ENCODE data around the gene FOXC1.

Gene FOXC1

DNA sequence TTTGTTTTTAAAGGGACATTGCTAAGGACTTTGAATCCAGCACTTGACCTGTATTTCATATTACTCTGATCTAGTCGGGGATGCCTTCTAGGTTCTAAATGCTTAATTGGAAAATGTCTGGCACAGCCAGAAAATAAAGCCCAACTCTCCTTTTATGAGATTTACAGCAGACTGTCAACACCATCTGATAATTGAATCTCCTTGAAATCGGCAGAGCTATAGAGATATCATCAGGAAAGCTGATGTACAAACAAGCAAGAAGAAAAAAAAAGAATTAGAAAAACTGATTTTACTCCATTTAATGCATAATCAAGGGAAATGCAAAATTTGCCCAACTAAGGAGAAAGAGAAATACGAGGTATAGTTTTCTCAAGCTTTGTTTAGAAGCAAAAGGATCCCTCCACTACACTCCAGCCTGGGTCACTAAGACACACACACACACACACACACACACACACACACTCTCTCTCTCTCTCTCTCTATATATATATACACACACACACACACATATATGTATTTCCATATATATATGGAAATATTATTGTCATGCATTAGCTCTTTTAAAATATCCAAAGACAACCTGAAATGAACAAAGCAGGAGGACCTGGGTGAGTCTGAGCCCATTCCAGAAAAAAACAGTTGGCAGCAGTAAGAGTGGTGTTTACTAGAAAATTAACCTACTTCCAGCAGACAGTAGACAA lies 9.5 kb upstream of the FOXC1 start:
- no peak for DNase-seq (ENCODE audit: low spot score)

DNA sequence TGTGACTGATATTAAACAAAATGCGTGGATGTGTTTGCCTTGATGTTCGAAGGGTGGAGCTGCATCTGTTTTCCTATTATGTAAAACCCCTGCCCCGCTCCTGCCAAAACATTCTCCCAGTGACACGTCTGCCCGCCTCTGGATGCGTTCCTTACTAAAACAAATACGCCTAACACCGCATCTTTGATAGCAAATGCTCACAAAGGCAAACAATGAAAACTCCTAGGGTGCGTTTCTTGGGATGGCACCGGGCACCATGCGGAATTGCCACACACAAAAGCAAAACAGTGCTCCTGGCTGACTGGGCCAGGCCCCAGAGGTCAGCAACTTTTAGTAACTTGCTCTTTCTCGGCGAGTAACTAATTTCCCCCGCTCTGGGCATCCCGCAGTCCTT lies 9.0 kb upstream of the FOXC1 start:
- no peak for DNase-seq (ENCODE audit: low spot score)

DNA sequence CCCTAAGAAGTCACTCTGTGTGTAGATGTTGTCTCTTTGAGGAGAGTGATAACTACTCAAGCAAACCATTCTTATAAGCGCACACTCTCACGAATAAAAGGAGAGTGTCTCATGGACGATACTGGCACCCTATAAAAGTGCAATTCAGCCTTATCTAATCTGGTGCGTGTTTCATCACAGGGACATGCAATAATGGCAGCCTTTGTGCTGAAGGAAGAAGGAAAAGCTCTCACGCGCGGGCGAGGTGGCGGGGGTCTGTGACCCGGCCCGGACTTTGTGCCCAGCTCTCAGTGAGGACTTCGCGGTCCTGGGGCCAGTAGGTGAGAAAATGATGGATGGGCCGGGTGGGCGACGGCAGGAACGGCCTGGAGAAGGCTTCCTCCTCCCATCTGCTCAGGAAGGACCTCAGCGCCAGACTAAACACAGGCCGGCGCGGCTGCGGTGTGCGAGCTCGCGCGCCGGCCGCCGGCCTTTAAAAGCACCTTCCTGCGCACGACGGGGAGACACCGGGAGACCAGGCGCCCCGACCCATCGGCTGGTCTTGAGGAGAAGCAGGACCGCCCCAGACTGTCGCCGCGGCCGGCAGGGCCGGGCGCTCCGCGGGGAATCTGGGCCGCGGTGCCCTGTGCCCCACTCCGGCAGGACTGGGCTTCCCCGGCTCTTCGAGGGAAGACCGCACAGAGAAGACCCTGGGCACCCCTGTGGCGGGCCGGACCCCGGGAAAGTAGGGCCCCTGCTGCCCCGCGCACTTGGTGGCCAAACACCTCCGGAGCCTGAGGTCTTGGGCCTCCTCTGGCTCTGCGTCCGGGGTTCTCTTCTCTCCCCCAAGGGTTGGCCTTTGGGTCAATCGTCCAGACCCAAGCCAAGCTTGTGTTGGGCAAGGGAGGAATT lies 8.3 kb upstream of the FOXC1 start:
- no peak for DNase-seq (ENCODE audit: low spot score)

- no peak for DNase-seq (ENCODE audit: low spot score)
These were observed 7.5 kb upstream of the FOXC1 start for GRCh38 chr6:1602049-1602713.

DNA sequence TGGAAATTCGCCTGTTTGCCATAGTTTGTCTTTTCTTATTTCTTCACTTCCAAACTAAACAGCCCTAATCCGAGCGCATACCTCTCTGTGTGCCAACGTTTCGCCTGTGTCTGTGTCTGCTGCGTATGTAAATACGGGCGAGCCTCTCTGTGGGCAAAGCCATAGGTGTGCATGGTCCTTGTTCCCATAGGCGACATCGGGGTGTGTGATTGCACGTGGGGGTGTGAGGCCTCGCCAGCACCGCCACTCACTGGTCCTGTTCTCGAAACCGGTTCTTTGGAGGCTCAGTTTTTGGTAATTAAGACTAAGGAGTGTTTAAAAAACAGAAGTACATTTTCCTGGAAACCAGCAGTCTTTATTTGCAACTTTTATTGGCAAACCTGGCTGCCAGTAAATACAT lies 6.0 kb upstream of the FOXC1 start:
- no peak for DNase-seq (ENCODE audit: low spot score)

DNA sequence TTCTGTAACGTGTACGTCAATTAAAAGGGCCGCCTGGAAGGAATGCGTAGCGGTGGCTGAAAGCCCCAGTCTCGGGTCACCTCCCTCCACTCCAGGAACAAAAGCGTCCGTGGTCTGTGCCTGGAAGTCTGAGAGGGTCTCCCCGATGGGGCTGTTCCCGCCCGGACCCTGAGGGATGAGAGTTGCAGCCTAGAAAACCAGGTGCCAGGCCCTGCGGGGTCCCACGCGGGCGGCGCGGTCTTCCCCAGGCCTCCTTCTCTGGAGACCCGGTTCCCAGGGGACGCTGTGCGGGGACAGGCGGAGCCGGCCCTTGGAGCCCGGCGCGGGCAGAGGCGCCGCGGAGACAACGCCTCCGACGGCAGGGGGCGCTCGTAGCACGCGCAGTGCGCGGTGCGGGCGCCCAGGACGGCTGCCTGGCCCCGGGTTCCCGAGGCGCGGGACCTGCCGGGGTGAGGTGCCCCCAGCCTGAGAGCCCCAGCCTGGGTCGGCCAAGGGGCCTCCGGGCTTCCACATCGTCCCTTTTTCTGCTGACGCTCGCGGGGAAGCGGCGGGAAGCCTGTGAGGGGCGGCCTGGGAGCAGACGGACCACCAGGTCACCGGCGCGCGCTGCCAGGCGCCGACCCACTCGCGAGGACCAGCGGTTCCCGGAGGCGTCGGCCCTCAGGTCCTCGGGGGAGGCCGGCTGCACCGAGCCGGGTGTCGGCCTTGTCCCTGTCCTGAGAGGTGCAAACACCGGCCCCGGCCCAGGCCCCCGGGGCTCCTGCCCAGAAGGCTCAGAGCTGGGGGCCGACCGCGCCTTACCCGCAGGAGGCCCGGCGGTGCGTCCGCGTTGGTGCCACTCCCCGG lies 5.3 kb upstream of the FOXC1 start:
- peak; percentile 47 for DNase-seq (ENCODE audit: low spot score)

DNA sequence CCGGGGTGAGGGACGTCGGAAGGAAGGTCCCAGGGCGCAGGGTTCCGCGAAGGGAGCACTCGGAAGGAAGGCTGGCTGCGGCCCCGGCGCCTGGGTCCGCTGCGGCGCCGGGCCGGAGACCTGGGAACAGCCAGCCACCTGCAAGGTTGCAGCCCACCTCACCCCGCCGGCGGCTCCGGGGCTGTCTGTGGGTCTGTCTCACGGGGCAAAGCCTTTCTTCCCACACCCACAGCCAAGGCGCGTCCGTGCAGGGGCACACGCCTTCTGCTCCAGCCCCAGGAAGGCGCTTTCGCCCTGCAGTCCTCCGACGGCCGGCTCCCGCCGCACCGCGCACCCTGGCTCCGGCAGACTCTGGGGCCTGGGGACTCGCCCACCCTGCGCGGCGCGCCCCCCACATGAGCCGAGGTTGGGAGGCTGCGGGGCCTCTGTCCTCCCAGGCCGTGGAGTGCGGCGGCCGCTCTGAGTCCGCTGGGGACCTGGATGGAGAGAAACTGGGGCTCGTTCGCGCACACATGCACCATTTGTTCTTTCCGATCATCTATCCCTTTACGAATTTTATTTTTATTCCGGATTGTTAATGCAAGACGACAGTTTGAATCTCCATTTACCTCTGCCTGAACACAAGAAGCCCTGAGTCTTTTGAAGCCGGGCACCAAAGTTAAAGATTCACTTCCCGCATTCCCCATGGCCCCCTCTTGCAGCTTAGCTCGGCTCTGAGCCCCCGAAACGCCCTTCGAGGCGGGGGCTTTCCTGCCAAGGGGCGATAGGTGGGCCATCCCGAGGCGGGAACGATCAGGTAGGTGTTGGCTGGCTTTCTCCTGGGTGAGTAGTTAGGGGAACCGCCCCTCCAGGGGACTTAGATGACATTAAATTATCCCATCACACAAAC lies 4.5 kb upstream of the FOXC1 start:
- no peak for DNase-seq (ENCODE audit: low spot score)

DNA sequence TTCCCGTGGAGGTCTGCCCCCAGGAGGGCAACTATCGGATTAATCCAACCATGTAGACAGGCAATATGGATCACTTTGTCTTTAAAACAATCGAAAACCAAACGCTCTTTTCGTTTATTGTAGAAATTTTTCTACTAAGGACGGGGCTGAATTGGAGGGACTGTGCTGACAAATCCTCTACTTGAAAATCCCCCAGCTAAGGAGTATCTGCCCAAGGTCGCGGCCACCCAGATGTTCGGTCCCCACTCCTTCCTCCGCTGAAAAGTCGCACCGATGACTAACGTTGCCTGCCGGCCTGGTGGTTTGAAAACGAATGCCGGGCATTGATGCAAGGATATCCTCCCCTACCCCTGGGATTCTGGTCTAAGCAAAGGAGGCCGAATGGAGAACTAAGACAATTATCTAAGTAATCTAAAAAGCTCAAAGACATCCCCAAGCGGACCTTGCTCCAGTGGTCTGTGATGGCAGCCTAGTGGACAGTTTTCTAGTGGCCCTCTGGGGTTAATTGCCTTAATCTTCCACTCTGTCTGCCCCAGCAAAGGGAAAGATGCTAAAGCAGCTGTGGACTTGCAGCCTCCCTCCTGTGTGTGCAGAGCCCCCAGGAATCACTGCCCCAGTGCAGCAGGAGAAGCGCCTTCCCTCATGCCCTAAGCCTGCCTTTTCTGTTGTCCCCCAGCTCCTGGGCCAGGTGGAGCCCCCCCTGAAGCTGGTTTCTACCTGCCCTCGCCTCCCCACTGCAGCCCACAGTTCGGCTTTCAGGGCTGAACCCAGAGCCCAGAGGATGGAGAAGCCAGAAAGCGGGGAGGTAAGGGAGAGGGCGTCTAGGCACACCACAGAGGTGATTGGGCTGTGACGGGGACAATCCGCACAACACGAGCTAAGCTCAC lies 3.6 kb upstream of the FOXC1 start:
- no peak for DNase-seq (ENCODE audit: low spot score)

- no peak for DNase-seq (ENCODE audit: low spot score)
These were observed 2.8 kb upstream of the FOXC1 start for GRCh38 chr6:1606780-1607515.

- no peak for DNase-seq (ENCODE audit: low spot score)
These were observed 2.0 kb upstream of the FOXC1 start for GRCh38 chr6:1607516-1608221.

- DNase-seq (ENCODE audit: low spot score): no peak
These were observed 1.3 kb upstream of the FOXC1 start for GRCh38 chr6:1608222-1609040.

- DNase-seq (ENCODE audit: low spot score): no peak
These were observed 571 bp upstream of the FOXC1 start for GRCh38 chr6:1609041-1609647.

DNA sequence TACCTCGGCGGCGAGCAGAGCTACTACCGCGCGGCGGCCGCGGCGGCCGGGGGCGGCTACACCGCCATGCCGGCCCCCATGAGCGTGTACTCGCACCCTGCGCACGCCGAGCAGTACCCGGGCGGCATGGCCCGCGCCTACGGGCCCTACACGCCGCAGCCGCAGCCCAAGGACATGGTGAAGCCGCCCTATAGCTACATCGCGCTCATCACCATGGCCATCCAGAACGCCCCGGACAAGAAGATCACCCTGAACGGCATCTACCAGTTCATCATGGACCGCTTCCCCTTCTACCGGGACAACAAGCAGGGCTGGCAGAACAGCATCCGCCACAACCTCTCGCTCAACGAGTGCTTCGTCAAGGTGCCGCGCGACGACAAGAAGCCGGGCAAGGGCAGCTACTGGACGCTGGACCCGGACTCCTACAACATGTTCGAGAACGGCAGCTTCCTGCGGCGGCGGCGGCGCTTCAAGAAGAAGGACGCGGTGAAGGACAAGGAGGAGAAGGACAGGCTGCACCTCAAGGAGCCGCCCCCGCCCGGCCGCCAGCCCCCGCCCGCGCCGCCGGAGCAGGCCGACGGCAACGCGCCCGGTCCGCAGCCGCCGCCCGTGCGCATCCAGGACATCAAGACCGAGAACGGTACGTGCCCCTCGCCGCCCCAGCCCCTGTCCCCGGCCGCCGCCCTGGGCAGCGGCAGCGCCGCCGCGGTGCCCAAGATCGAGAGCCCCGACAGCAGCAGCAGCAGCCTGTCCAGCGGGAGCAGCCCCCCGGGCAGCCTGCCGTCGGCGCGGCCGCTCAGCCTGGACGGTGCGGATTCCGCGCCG lies 994 bp downstream of the FOXC1 start:
- no peak for DNase-seq (ENCODE audit: low spot score)

- no peak for DNase-seq (ENCODE audit: low spot score)
These were observed 1.5 kb downstream of the FOXC1 start for GRCh38 chr6:1611322-1611571.

DNA sequence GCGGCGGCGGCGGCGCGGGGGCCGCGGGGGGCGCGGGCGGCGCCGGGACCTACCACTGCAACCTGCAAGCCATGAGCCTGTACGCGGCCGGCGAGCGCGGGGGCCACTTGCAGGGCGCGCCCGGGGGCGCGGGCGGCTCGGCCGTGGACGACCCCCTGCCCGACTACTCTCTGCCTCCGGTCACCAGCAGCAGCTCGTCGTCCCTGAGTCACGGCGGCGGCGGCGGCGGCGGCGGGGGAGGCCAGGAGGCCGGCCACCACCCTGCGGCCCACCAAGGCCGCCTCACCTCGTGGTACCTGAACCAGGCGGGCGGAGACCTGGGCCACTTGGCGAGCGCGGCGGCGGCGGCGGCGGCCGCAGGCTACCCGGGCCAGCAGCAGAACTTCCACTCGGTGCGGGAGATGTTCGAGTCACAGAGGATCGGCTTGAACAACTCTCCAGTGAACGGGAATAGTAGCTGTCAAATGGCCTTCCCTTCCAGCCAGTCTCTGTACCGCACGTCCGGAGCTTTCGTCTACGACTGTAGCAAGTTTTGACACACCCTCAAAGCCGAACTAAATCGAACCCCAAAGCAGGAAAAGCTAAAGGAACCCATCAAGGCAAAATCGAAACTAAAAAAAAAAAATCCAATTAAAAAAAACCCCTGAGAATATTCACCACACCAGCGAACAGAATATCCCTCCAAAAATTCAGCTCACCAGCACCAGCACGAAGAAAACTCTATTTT lies 2.0 kb downstream of the FOXC1 start:
- DNase-seq (ENCODE audit: low spot score): no peak
